Sciatic nerve (tissue), 2 donors: ENCODE results near the gene PHF23. TPM values are rescaled to one million over a fixed set of nuclear protein-coding genes. Genes with fewer than 3 reads are reported as not detected.

Experiments used
- ATAC-seq: fragments of 200-7000 bp; cut with Tn5 transposase; one replicate; pipeline ENCODE4 v1.9.1; 2020; ENCODE audit warnings: mild to moderate bottlenecking, moderate library complexity
- DNase-seq: peaks from one replicate; pipeline ENCODE4 v3.0.0-alpha.2; 2020; ENCODE audit warnings: low spot score
- intact Hi-C: fragments of 100-400 bp; cut with DNase I; formaldehyde crosslinking; loops from one replicate; pipeline ENCODE4 v1.14.2; 2022
- total RNA-seq: library from RNA; stranded (reverse); fragmentation: NEBNext Ultra II Directional; extraction: Animal tissue kit (Norgen Biotek cat#: 25700); gene quantifications from one replicate; pipeline ENCODE4 v1.2.1, GENCODE V29; 2021
- donor health status: DM: no; HTN: no; CAD: no.
- donor health status: DM: no; HTN: no; CAD: no.

PHF23 gene
- total RNA-seq, 1 donor from 2014 or later = 23.8 TPM

DNA sequence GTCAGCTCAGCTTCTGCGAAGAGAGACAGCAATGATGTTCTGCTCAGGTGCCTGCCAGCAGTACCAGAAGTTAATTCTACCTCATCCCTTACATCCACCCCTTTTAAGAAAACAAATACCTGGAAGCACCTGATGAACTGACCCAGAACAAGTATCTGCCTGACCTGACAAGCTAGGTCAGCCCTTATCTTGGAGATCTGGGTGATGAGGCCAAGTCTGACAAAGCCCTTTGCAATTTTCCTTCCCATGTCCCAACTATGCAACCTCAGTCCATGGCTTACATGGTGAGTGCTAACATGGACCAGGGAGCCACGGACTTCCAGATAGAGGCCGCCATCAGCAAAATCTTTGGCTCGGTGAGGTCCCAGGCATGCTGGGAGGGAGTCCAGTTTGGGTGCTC lies 15.9 kb downstream of the PHF23 start:
- no peak for ATAC-seq
- intact Hi-C loops = no loop called here
- DNase-seq = no peak

DNA sequence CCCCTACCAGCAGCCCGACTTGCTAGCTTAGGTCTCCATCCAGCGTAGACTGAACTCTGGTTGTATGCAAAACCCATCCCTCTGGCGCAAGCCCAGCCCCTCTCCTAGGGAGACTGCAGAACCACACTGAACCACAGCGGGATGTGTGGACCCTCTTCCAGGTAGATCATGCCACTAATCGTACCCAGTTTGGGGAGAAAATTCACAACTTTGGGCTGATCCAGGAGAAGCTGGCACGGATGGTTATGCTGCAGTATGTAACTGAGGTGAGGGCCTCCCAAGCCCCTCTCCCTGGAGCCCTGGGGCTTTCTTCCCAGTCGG lies 16.3 kb downstream of the PHF23 start:
- DNase-seq (no peak), ATAC-seq (no peak)
- intact Hi-C loops = no loop called here

GRCh38 chr17:7222093-7222971 lies 16.9 kb downstream of the PHF23 start:
- no peak for DNase-seq
- ATAC-seq = no peak
- intact Hi-C loops = no loop called here

DNA sequence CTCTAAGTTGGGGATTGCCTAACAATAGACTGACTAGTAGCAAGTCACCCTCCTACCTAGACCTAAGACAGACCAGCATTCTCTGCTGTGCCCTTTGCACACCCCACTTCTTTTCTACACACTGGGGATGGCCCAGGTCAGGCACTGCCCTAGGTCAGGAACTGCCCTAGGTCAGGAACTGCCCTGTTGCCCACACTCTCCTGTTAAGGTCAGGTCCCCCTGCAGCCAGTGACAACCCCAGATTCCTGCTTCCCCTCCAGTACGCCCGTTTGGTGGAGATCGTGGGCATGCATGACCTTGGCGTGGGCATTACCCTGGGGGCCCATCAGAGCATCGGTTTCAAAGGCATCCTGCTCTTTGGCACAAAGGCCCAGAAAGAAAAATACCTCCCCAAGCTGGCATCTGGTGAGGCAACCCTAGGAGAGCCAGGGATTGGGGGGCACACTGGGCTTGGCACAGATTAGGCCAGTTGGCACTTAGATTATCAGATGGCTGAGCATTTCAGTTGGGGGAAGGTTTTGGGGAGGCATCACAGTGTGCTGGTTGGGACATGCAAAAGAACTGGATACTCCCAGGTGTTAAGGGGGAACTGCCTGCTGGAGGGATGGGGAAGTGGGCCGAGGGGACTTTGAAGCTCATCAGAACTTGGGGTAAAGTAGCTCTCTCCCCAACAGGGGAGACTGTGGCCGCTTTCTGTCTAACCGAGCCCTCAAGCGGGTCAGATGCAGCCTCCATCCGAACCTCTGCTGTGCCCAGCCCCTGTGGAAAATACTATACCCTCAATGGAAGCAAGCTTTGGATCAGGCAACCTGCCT lies 17.8 kb downstream of the PHF23 start:
- no peak for ATAC-seq
- DNase-seq = no peak
- intact Hi-C loops = no loop called here

DNA sequence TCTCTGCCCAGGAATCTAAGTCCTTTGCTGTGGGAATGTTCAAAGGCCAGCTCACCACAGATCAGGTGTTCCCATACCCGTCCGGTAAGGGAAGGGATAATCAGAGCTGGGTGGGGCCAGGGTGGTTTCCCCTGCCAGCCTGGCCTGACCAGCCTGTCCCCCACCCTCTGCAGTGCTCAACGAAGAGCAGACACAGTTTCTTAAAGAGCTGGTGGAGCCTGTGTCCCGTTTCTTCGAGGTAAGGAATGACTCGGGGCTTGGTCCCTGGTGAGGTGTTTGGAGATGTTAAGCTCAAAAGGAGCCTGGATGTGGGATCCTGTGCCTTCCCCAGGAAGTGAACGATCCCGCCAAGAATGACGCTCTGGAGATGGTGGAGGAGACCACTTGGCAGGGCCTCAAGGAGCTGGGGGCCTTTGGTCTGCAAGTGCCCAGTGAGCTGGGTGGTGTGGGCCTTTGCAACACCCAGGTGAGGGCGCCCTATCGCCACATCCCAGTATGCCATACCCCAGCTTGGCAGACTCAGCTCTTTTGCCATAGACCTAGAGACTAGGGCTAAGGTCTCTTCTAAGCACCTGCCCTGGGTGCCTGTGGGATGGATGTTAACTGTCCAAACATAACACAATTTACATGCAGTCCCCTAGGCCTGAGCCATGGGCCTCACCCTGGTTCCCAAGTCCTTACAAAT lies 18.5 kb downstream of the PHF23 start:
- intact Hi-C loops = no loop called here
- DNase-seq = no peak
- peak; percentile 6 for ATAC-seq

GRCh38 chr17:7219812-7220592 lies 19.3 kb downstream of the PHF23 start, which contains the start of the genes ACADVL and DLG4:
TSS of gene ACADVL (plus strand) at chr17:7219938. CDS start at chr17:7219985, 47 bp downstream.
TSS of gene DLG4 (minus strand) at chr17:7219836.
- intact Hi-C loops = no loop called here
- DNase-seq (peak; percentile 95), ATAC-seq (peak; percentile 85)

GRCh38 chr17:7219229-7219811 lies 19.9 kb downstream of the PHF23 start:
- DNase-seq = no peak
- ATAC-seq = no peak
- intact Hi-C loops = no loop called here

DNA sequence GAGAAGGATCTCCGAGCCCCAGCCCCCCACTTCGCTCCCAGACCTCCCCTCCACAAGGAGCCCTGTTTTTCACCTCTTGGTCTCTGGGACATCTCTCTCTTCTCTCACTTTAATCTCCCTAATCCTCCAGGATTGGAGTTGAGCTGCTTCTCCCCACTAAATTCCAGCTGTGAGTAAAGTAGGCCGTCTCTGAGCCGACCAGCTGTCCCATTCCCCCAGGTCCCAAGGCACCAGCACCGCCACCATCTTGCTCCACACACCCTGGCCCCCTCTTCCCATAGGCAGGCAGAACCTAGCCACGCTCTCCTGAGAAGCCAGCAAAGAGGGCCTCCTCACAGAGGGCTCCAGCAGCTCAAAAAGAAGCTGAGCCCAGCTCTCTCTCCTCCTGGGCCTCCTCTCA lies 20.5 kb downstream of the PHF23 start:
- ATAC-seq (no peak), DNase-seq (no peak)
- intact Hi-C loops = no loop called here

DNA sequence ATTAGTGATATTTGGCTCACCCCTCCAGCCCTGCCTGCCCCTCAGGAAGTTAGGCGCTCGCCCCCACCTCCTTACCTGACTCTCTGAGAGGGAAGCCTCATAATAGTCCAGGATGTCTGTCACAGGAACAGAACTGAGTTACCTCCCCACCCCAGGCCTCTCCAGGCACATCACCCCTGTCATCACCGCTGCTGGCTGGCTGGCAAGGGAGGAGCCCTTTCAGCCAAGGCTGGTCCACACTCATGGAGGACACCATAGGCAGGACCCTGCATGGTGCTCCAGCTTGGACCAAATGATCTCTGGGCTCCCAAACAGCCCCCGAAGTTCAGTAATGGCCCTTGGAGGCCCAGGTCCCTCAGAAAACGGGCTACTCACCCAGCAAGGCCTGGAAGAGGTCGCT lies 21.1 kb downstream of the PHF23 start:
- ATAC-seq (no peak), DNase-seq (no peak)
- intact Hi-C loops = no loop called here

DNA sequence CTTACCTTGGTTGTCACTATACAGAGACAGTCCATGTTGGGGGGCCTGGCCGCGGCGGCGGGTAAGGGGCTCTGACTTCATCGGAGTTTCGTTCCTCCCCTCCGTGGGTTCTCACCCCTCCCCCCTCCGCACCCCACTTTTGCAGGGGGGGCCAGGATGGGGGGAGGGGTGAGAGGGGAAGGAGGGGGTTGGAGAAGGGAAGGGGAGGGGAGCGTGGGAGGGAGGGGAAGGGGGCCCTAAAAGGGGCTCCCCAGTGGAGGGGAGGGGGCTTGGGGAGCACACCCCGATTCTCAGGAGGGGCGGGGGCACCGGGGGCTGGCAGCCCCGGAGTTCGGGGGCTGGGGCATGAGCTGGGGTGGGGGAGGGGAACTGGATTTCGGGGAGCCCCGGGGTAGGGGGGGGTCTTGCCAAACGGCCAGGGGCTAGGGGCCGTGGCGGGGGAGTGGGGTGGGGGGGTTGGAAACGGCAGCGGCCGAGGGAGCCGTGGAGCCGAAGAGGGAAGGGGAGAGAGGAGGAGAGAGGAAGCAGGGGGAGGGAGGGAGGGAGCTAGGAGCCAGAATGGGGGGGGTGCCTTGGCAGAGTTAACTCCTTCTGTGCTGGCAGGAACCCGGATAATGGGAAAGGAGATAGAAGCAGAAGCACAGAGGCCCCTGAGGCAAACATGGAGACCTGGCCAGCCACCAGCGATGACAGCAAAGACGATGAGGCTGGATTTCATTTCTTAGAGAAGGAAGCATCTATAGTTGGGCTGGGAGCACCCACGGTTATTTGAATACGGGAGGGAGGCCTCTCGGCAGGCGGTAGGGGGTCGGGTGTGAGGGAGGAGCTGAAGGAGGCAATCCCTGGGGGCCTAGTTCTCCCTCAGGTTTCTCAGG lies 21.9 kb downstream of the PHF23 start:
- DNase-seq = no peak
- intact Hi-C loops = no loop called here
- ATAC-seq = no peak

GRCh38 chr17:7216242-7217112 lies 22.8 kb downstream of the PHF23 start:
- DNase-seq (no peak), ATAC-seq (no peak)
- intact Hi-C loops = no loop called here

GRCh38 chr17:7215652-7216180 lies 23.5 kb downstream of the PHF23 start:
- ATAC-seq = no peak
- DNase-seq = no peak
- intact Hi-C loops = no loop called here

- ATAC-seq = no peak
- no peak for DNase-seq
- intact Hi-C loops = no loop called here
Observed at GRCh38 chr17:7215136-7215638, 24.1 kb downstream of the PHF23 start.

DNA sequence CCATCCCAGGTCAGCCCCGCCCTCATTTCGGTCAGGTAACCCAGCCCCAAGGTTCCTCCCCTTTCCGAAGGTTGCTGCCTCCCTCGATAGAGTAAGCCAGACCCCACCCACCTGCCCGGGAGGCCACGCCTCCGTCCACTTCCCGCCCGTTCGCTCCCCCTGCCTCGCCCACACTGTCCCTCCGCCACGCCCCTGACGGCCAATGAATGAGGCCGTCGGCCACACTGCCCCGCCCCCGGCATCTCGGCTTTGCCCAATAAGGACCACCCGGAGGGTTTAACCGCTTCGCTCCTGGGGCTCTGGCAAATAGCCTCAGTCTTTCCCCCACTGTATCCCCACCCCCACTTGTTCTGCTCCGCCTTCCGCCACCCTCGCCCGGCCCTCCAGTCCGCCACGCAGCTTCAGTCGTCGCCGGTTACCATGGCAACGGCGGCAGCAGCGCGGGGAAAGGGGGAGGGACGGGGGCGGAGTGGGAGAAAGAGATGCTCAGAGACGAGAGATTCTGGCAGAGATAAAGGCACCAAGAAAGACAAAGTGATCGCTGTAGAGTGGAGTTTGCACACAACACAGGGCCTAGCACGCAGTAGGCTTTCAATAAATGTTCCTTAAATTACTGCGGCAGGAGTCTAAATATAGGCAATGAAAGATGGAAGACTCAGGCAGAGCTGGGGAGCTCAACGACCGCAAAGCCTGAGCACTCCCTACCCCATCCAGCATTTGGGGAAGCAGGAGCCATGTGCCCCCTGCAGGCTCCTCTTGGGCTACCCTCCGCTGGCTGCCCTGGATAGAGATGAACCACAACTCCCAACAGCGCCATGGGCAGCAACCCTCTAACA lies 24.7 kb downstream of the PHF23 start:
- intact Hi-C loops = no loop called here
- DNase-seq (peak; percentile 99), ATAC-seq (peak; percentile 92)

DNA sequence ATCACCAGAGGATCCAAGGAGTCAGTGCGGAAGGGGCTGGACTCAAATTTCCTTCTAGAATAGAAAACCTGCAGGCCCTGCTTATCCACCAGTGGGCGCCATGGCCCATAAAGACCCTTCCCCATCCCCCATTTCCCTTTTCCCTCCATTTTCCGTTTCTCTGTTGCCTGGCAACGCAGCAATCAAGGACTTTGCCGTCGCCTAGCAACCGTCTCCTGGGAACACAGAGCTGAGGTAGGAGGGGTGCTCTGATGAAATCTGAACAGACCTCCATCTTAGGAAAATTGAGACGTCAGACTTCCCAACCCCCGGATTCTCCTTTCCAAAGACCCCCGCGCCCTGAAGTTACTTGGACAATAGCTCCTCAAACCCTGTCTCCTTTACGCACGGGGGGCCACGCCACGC lies 25.4 kb downstream of the PHF23 start:
- ATAC-seq (peak; percentile 13), DNase-seq (no peak)
- intact Hi-C loops = no loop called here
